ENCODE measurements around the gene MYEOV. TPM values are rescaled to one million over a fixed set of nuclear protein-coding genes. Genes with fewer than 3 reads are reported as not detected.
A peak's percentile ranks its signal among the peaks of the same experiment; 100 is the strongest.

MYEOV gene
- total RNA-seq, 4 donors from 2014 or later, result 0.55 to 1.1 TPM; not detected in 2

GRCh38 chr11:69292221-69292648 lies 1.7 kb upstream of the MYEOV start:
- intact Hi-C loops (cut with DNase I; ENCODE audit: low total_unique reads), result no loop called here
- peak; percentile 50 for DNase-seq
- H3K4me1 ChIP-seq, result peaks cover 36 to 65% (median 50%) of the 10 kb centered on the region in 4 donors

DNA sequence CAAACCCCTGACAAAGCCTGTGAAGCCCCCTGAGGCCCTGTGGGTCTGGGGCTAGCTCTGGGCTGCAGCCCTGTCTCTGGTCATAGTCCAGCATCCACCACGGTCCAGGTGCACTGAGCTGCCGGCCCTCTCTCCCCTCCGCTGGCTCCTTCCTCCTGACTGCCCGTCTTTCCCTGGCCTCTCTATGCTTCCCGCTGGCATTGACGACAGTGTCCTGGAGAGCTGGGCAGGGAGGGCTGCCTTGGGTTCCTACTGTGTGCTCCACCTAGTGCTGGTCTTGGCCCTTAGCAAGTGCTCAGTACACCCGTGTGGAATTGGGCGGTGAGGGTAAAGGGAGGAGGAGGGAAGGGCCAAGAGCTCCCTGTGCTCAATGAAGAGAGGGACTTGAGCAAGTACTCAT lies 868 bp upstream of the MYEOV start:
- WGBS, 2 donors (ENCODE audit: low coverage in 1 of 2), result 91 to 100% methylated on average over 2 to 8 of the region's 8 CpGs
- H3K27ac ChIP-seq, result peak overlapping the region; percentile 37 to 61 (median 51)
- DNase-seq, result no peak
- in situ Hi-C loops (cut with MboI; ENCODE audit: low pct_ligation_motif_present in 1 of 4, low pct_unique_long_range_greater_than_20kb in 1 of 4, low sequenced_read_pairs in 3 of 4), result loop anchor here in 1 of 4 donors (5.0 kb wide), 1 partner anchor 349 kb away; the partner anchor contains the start of gene CCND1
- H3K4me1 ChIP-seq, result peaks cover 37 to 66% (median 53%) of the 10 kb centered on the region in 4 donors
- no peak overlapping the region for H3K4me3 ChIP-seq
- intact Hi-C loops (cut with DNase I; ENCODE audit: low total_unique reads), result no loop called here
- no peaks in the 10 kb centered on the region for H3K36me3 ChIP-seq
- no peaks in the 10 kb centered on the region for H3K9me3 ChIP-seq
- no peak for TF ChIP-seq EP300 (IDR thresholded peaks at IDR 0.05; ENCODE audit: low read depth)
- no peak for TF ChIP-seq POLR2AphosphoS5 (IDR thresholded peaks at IDR 0.05)
- TF ChIP-seq CTCF (IDR thresholded peaks at IDR 0.05), result no peak
- TF ChIP-seq POLR2A (IDR thresholded peaks at IDR 0.05), result no peak
- no peaks in the 10 kb centered on the region for H3K27me3 ChIP-seq

More at GRCh38 chr11:69292221-69292648, 1.7 kb upstream of the MYEOV start:
- WGBS, 2 donors (ENCODE audit: low coverage in 1 of 2), result 42% methylated on average over 8 of the region's 8 CpGs; no CpG with 5 or more reads in 1 of the 2 donors
- Histone ChIP-seq H3K27me3 (no peaks in the 10 kb centered on the region), H3K36me3 (no peaks in the 10 kb centered on the region), H3K27ac (no peak overlapping the region), H3K9me3 (no peaks in the 10 kb centered on the region), H3K4me3 (no peak overlapping the region)
- in situ Hi-C loops (cut with MboI; ENCODE audit: low pct_ligation_motif_present in 1 of 4, low pct_unique_long_range_greater_than_20kb in 1 of 4, low sequenced_read_pairs in 3 of 4), result loop anchor here in 1 of 4 donors (5.0 kb wide), 1 partner anchor 350 kb away; the partner anchor contains the start of gene CCND1
- no peak for TF ChIP-seq POLR2AphosphoS5 (IDR thresholded peaks at IDR 0.05)
- TF ChIP-seq CTCF (IDR thresholded peaks at IDR 0.05), result peak; percentile 62 to 69 (median 66)

- in situ Hi-C loops (cut with MboI; ENCODE audit: low pct_ligation_motif_present in 1 of 4, low pct_unique_long_range_greater_than_20kb in 1 of 4, low sequenced_read_pairs in 3 of 4), result loop anchor here in 1 of 4 donors (5.0 kb wide), 1 partner anchor 348 kb away; the partner anchor contains the start of gene CCND1
- peaks cover 42 to 69% (median 51%) of the 10 kb centered on the region in 4 donors for H3K4me1 ChIP-seq
- intact Hi-C loops (cut with DNase I; ENCODE audit: low total_unique reads), result no loop called here
These were observed 670 bp downstream of the MYEOV start for GRCh38 chr11:69294571-69295078.

More at GRCh38 chr11:69294571-69295078, 670 bp downstream of the MYEOV start:
- DNase-seq, result no peak
- 73% methylated on average over 8 of the region's 8 CpGs; no CpG with 5 or more reads in 1 of the 2 donors for WGBS, 2 donors (ENCODE audit: low coverage in 1 of 2)
- Histone ChIP-seq H3K27me3 (no peaks in the 10 kb centered on the region), H3K36me3 (no peaks in the 10 kb centered on the region), H3K27ac (peak overlapping the region in 3 of 4 donors; percentile 17 to 64 (median 38)), H3K4me3 (no peak overlapping the region), H3K9me3 (no peaks in the 10 kb centered on the region)
- TF ChIP-seq EP300 (IDR thresholded peaks at IDR 0.05; ENCODE audit: low read depth) (no peak), POLR2AphosphoS5 (IDR thresholded peaks at IDR 0.05) (no peak), POLR2A (IDR thresholded peaks at IDR 0.05) (no peak), CTCF (IDR thresholded peaks at IDR 0.05) (no peak)

All from transverse colon (tissue), 4 donors.